DMS 273 treated with DMSO at 0.1 percent for 48 hours (cell line): ENCODE measurements around the gene CUTC.
"Not testable (repeated sequence)": the region's sequence is repeated elsewhere in the genome, so short reads cannot be mapped to it uniquely, and the experiment has no call there.

ENCODE experiments used
- DNase-seq: peaks from one replicate; lab custom pipeline; 2025; lab: John Stamatoyannopoulos, UW

Gene CUTC

GRCh38 chr10:99732033-99732842 lies at the start of gene CUTC, which contains the start of gene COX15:
CUTC (plus strand) TSS chr10:99732234; CDS start chr10:99732349, 115 bp downstream.
COX15 (minus strand) TSS chr10:99732127; CDS start chr10:99732049, 78 bp downstream.
- DNase-seq, result peak; percentile 76

- no peak for DNase-seq
These were observed 49.3 kb upstream of the CUTC start for GRCh38 chr10:99682752-99683151.

DNA sequence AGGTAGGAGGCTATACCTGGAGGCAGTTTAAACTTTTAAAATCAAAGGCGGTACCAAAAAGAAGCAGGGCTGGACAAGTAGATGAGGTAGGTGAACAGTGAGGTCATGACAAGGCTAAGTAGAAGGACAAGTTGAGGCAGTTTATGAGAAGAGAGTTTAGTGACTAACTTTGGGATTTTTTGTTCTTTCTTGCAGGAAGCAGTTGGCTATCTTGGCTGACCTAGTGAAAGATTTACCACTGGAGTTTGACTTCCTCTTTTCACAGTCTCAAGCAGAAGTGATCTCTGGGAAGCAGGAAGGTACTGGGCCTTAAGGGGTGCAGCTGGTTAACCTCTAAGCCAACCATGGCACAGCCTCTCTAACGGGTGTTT lies 46.5 kb upstream of the CUTC start:
- no peak for DNase-seq

GRCh38 chr10:99689461-99689860 lies 42.6 kb upstream of the CUTC start:
- no peak for DNase-seq

DNA sequence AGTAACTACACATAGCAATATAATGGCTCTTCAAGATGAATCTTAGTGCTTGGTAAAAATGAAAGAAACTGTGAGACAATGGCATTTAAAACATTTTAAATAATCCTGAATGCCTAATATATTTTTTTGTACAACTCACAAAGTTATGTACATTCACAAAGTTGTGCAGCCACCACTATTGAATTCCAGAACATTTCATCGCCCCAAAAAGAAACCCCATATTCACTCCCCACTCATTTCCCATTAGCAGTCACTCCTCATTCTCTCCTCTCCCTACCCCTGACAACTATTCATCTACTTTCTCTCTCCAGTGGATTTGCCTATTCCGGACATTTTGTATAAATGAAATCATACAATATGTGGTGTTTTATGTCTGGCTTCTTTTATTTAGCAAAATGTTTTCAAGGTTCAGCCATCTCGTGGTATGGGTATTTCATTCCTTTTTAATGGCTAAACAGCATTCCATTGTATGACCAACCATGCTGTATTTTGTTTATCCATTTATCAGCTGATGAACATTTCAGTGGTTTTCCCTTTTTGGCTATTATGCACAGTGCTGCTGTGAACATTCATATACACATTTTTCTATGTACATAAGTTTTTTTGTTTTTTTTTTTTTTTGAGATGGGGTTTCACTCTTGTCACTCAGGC lies 38.0 kb upstream of the CUTC start:
- no peak for DNase-seq

- DNase-seq, result no peak
These were observed 36.3 kb upstream of the CUTC start for GRCh38 chr10:99695761-99696160.

DNA sequence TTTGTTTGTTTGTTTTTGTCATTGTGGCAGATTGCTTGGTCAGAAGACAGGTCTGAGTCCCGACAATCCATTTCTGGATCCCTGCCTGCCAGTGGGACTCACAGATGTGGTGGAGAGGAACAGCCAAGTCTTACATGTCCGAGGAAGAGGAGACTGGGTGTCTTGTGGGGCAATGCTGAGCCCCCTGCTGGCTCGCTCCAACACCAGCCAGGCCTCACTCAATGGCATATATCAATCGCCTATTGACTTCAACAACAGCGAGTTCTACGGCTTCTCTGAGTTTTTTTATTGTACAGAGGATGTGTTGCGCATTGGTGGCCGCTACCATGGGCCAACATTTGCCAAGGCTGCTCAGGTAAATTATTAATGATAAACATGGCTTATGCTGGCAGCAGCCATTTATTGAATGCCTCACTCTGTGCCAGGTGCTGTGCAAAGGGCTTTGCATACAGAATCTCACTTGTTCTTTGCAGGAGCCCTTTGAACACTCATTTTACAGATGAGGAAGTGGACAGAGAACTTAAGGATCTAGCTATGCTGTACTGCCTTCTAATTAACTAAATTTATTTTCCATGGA lies 33.4 kb upstream of the CUTC start:
- DNase-seq, result no peak

GRCh38 chr10:99700649-99701048 lies 31.4 kb upstream of the CUTC start:
- no peak for DNase-seq

DNA sequence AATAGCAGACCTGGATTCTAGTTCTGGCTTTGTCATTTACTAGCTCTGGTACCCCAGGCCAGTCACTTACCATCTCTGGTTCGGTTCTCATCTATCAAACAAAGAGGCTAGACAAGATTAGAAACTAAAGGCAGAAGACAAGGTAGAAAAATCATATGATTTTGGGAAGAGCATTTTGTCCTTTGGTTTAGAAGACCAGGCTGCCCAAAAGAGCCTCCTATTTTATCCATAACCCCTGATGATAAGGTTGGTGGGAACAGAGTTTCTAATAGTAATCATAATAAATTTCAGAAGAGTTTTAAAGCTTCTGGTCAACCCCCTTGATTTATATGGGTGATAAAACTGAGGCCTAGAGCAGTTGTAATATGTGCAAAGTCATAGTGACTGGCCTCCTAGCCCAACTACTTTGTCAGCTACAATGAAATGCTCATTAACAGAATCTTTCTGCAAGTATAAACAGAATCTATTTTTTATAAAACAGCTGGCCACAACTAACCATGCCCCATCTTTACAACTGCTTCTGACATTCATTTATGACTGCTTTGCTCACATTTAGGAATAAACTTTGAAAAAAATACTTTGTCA lies 23.5 kb upstream of the CUTC start:
- DNase-seq, result no peak

- no peak for DNase-seq
These were observed 22.4 kb upstream of the CUTC start for GRCh38 chr10:99709480-99710229.

GRCh38 chr10:99711129-99711719 lies 20.8 kb upstream of the CUTC start:
- DNase-seq, result no peak

DNA sequence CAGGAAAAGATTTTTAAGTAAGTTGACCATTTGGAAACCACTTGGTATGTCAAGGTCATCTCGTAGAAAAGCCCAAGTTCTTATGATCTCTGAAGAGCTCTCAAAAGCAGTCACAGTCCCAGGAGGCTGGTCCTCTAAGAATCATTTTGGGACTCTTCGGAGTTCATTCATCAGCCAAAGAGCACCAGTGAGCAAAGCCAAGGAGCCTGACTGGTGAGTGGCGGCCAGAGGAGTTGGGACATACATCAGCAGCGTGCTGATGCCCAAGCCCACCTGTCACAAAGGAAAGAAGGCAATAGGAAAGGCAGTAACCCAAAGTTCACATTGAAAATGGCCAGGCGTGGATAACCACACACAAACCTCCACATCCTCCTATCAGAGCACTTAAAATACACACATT lies 17.6 kb upstream of the CUTC start:
- no peak for DNase-seq

DNA sequence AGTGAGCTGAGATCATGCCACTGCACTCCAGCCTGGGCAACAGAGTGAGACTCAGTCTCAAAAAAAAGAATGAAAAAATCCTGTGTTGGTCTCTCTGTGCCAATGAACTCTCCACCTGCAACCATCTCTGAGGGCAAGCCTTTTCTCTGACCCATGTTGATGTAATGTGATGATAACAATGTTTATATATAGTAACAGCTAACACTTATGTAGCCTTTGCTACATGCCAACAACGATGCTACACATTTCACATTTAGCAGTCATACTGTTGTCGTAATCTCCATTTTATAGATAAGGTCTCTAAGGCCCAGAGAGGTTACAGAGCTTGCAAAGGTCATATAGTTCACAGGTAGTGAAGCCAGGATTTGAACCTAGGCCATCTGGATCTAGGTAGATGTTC lies 11.6 kb upstream of the CUTC start:
- no peak for DNase-seq

DNA sequence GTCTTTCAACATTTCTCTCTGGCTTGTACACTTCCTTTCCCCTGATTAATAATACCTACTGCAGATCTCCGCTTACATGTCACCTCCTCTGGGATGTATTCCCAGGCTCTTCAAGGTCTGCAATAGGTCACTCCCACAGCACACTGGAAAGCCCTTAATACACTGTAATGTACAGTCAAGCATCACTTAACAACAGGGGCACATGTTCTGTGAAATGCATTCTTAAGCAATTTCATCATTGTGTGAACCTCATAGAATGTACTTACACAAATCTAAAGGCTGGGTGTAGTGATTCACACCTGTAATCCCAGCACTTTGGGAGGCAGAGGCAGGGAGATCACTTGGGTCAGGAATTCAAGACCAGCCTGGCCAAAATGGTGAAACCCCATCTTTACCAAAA lies 2.0 kb upstream of the CUTC start:
- no peak for DNase-seq

DNA sequence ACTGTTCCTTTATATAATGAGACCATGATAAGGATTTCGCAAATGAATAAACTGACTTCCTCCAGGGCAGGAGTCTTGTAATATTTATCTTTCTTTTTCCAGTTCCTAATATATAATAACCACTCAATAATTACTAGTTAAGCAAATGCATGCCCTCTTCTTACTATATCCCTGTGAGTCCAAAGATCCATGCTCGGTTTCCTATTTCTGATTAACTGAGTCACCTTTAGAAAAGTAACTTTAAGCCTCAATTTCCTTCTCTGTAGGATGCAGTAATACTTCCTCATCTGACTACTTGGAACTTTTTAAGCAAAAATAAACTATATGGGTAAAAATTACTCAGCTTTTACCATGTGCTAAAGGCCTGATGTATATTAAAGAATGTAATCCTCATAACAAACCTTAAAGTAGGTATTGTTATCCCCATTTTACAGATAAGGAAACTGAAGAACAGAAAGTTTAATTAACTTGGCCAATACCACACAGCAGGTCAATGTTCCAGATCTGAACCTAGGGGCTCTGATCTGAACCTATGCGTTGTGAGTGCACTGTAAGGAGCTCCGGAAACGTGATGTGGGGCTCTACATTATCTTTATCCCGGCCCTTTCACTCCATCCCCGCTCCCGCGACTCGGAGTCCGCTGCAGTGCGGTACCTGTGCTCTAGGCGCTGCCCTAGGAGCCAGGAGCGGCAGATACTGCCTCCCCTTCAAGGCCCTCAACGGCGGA lies 565 bp upstream of the CUTC start:
- no peak for DNase-seq

DNA sequence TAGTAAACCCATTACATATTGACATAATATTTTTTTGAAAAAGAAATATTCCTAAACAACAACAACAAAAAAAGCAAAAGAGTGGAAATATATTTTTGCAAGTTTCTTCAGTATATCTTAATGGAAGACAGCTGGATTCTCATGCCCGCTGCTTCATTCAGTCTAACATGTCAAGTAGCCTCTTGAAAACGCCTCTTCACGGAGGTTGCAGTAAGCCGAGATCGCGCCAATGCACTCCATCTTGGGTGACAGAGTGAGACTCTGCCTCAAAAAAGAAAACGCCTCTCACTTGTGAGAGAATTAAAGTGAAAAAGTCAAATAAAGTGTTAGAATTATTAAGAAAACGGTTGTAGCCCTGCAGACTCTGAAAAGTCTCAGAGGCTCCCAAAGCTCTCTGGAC lies 1.3 kb downstream of the CUTC start:
- DNase-seq, result no peak

DNA sequence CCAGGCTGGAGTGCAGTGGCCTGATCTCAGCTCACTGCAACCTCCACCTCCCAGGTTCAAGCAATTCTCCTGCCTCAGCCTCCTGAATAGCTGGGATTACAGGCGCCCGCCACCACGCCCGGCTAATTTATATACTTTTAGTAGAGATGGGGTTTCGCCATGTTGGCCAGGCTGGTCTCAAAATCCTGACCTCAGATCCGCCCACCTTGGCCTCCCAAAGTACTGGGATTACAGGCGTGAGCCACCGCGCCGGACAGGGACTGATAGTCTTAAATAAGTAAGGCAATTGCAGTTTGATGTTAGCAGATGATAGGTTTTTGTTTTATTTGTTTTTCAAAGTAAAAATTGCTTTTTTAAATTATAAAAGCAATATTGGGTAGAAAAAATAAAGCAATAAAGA lies 2.1 kb downstream of the CUTC start:
- not testable (repeated sequence) for DNase-seq

DNA sequence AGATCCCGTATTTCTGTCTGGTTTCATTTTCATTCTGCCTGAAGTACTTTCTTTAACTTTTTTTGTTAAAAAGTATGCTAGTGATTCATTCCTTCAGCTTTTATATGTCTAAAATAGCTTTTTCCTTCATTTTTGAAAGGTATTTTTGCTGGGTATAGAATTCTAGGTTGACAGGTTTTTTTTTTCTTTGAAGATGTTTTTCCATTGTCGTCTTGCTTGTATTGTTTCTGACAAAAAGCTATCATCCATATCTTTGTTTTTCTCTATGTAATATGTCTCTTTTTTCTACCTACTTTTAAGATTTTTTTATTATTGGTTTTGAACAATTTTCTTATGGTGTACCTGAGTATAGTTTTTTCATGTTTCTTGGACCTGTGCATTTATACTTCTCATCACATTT lies 8.2 kb downstream of the CUTC start:
- no peak for DNase-seq

- DNase-seq, result no peak
These were observed 9.0 kb downstream of the CUTC start for GRCh38 chr10:99740933-99741559.

DNA sequence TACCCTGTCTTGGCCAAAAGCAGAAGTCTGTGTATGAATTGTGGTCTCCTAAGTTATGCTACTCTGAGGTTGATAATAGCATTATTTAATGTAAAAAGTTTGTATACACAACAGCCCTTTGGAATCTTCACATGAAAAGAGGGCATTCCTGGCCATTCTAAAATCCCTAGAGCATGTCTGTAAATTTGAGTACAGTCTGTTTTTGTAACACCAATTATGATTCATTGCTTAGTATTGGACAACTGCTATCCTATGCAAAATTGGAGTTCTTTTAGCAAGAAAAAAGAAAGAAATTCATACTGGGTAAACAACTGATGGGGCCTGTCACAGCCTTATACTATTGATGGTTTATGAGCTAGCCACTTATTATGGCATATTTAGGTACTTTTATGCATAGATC lies 10.2 kb downstream of the CUTC start:
- DNase-seq, result no peak

GRCh38 chr10:99742701-99743100 lies 10.7 kb downstream of the CUTC start:
- no peak for DNase-seq
